ENCODE data around the gene MSTO1. TPM values are rescaled to one million over a fixed set of nuclear protein-coding genes. Genes with fewer than 3 reads are reported as not detected.

Gene MSTO1
- polyA plus RNA-seq, 4 donors = 54.3 to 71.9 (median 58.4) TPM

Other genes starting within 250 kb of the MSTO1 start
- 10 to 100 TPM; 38.3 to 45.5 (median 42.3) TPM for gene ASH1L, start 47.4 kb upstream of the MSTO1 start, polyA plus RNA-seq (ENCODE audit: insufficient read length in 4 of 4)
- 10 to 100 TPM; 72.6 to 79.6 (median 76.8) TPM for gene YY1AP1, start 78.6 kb downstream of the MSTO1 start, polyA plus RNA-seq (ENCODE audit: insufficient read length in 4 of 4)
- gene DAP3, start 78.9 kb downstream of the MSTO1 start, polyA plus RNA-seq (ENCODE audit: insufficient read length in 4 of 4) = 100 to 1,000 TPM in 3 of 4 donors, 10 to 100 TPM in 1; 92.2 to 132 (median 123) TPM
- gene GON4L, start 247.0 kb downstream of the MSTO1 start, polyA plus RNA-seq (ENCODE audit: insufficient read length in 4 of 4) = 10 to 100 TPM; 42.3 to 58.1 (median 47.3) TPM
- 10 to 100 TPM; 14.3 to 24.3 (median 19.0) TPM for gene SYT11, start 249.3 kb downstream of the MSTO1 start, polyA plus RNA-seq (ENCODE audit: insufficient read length in 4 of 4)